MM.1S (cell line): Measurements from ENCODE around the gene TMEM119.
A peak's percentile ranks its signal among the peaks of the same experiment; 100 is the strongest.

Source experiments
- DNase-seq: peaks from one replicate; pipeline ENCODE4 v3.0.0-alpha.2; 2015
- H2AFZ ChIP-seq: fragments of 300-600 bp; sonication (generic); 2 replicates; pipeline ENCODE4 v1.6.0; 2016; ENCODE audit warnings: antibody characterized with exemption, low read length
- H3F3A ChIP-seq: fragments of 300-600 bp; sonication (generic); 2 replicates; pipeline ENCODE4 v1.6.1; 2016; ENCODE audit warnings: mild to moderate bottlenecking, antibody characterized with exemption, low read length, moderate library complexity, mixed read lengths; ENCODE audit not compliant: insufficient read depth
- H3K27ac ChIP-seq: fragments of 300-600 bp; sonication (generic); 2 replicates; pipeline ENCODE4 v1.5.1; 2016; ENCODE audit warnings: mild to moderate bottlenecking, low read length
- H3K27me3 ChIP-seq: fragments of 300-600 bp; sonication (generic); replicated peaks from 2 replicates; pipeline ENCODE4 v1.6.0; 2016; ENCODE audit warnings: low read length; ENCODE audit not compliant: insufficient read depth
- H3K36me3 ChIP-seq: fragments of 300-600 bp; sonication (generic); replicated peaks from 2 replicates; pipeline ENCODE4 v1.6.1; 2016; ENCODE audit warnings: mild to moderate bottlenecking, low read length, mixed read lengths; ENCODE audit not compliant: insufficient read depth
- H3K4me1 ChIP-seq: fragments of 300-600 bp; sonication (generic); 2 replicates; pipeline ENCODE4 v1.6.1; 2016; ENCODE audit warnings: low read length, mixed read lengths
- H3K4me2 ChIP-seq: fragments of 300-600 bp; sonication (generic); 2 replicates; pipeline ENCODE4 v1.6.0; 2016; ENCODE audit warnings: low read depth, low read length
- H3K4me3 ChIP-seq: fragments of 300-600 bp; sonication (generic); 2 replicates; pipeline ENCODE4 v1.5.1; 2016; ENCODE audit warnings: low read length, mixed read lengths
- H3K79me2 ChIP-seq: fragments of 300-600 bp; sonication (generic); 2 replicates; pipeline ENCODE4 v1.6.1; 2016; ENCODE audit warnings: mixed run types, low read length, mixed read lengths
- H3K9ac ChIP-seq: fragments of 300-600 bp; sonication (generic); 2 replicates; pipeline ENCODE4 v1.6.1; 2016; ENCODE audit warnings: low read length, mixed read lengths
- H3K9me2 ChIP-seq: fragments of 300-600 bp; sonication (generic); replicated peaks from 2 replicates; pipeline ENCODE4 v1.6.1; 2016; ENCODE audit warnings: mild to moderate bottlenecking, low read length, mixed read lengths; ENCODE audit not compliant: insufficient read depth
- H3K9me3 ChIP-seq: fragments of 300-600 bp; sonication (generic); replicated peaks from 2 replicates; pipeline ENCODE4 v1.6.1; 2016; ENCODE audit warnings: mild to moderate bottlenecking, low read length, mixed read lengths; ENCODE audit not compliant: insufficient read depth
- H4K20me1 ChIP-seq: fragments of 300-600 bp; sonication (generic); 2 replicates; pipeline ENCODE4 v1.6.1; 2016; ENCODE audit warnings: mild to moderate bottlenecking, low read length, moderate library complexity, mixed read lengths; ENCODE audit not compliant: insufficient read depth
- CTCF ChIP-seq: fragments of 300-600 bp; sonication (generic); IDR thresholded peaks from 2 replicates; pipeline ENCODE4 v1.5.1; 2016; ENCODE audit warnings: antibody characterized with exemption, low read length, mixed read lengths
- EZH2 ChIP-seq: fragments of 300-600 bp; sonication (generic); optimal IDR thresholded peaks from 2 replicates; pipeline ENCODE3; 2017; ENCODE audit warnings: low read depth, mild to moderate bottlenecking, antibody characterized with exemption, low read length, mixed read lengths
- EZH2phosphoT487 ChIP-seq: fragments of 300-600 bp; sonication (generic); IDR thresholded peaks from 2 replicates; pipeline ENCODE4 v1.6.1; 2018; ENCODE audit warnings: antibody characterized with exemption, low read length

TMEM119 gene

GRCh38 chr12:108642899-108643654, 45.2 kb upstream of the TMEM119 start:
- H3K27me3 ChIP-seq = no peaks in the 10 kb centered on the region
- DNase-seq = no peak
- peaks cover 64% of the 10 kb centered on the region for H3K79me2 ChIP-seq
- no peak overlapping the region for H3K4me3 ChIP-seq
- no peaks in the 10 kb centered on the region for H3K9me2 ChIP-seq
- H3K4me2 ChIP-seq = peak overlapping the region; percentile 0; the same call in 1 of the 2 replicates
- peaks cover 3% of the 10 kb centered on the region; the same call in 1 of the 2 replicates for H3K36me3 ChIP-seq
- no peak overlapping the region for H2AFZ ChIP-seq
- peaks cover 38% of the 10 kb centered on the region for H3F3A ChIP-seq
- H3K4me1 ChIP-seq = peaks cover 43% of the 10 kb centered on the region
- H4K20me1 ChIP-seq = no peaks in the 10 kb centered on the region
- H3K9me3 ChIP-seq = no peaks in the 10 kb centered on the region
- H3K9ac ChIP-seq = no peak overlapping the region
- TF ChIP-seq EZH2 (no peak), CTCF (no peak), EZH2phosphoT487 (no peak)
- peak overlapping the region; percentile 3; the same call in 1 of the 2 replicates for H3K27ac ChIP-seq

GRCh38 chr12:108642269-108642870, 44.5 kb upstream of the TMEM119 start:
- Histone ChIP-seq H3K4me3 (no peak overlapping the region), H3K9me2 (no peaks in the 10 kb centered on the region), H2AFZ (no peak overlapping the region), H3F3A (peaks cover 45% of the 10 kb centered on the region), H3K9me3 (no peaks in the 10 kb centered on the region), H3K36me3 (peaks cover 3% of the 10 kb centered on the region; the same call in 1 of the 2 replicates), H3K9ac (no peak overlapping the region), H3K27me3 (no peaks in the 10 kb centered on the region), H3K4me2 (no peak overlapping the region), H3K27ac (peak overlapping the region; percentile 76; the same call in 1 of the 2 replicates), H3K4me1 (peaks cover 50% of the 10 kb centered on the region), H4K20me1 (no peaks in the 10 kb centered on the region), H3K79me2 (peaks cover 68% of the 10 kb centered on the region)
- TF ChIP-seq CTCF = no peak
- no peak for TF ChIP-seq EZH2
- DNase-seq = no peak

- Histone ChIP-seq H2AFZ (no peak overlapping the region), H3K79me2 (peaks cover 73% of the 10 kb centered on the region), H3K4me3 (no peak overlapping the region), H3K36me3 (peaks cover 3% of the 10 kb centered on the region; the same call in 1 of the 2 replicates), H4K20me1 (no peaks in the 10 kb centered on the region), H3F3A (peaks cover 51% of the 10 kb centered on the region), H3K4me1 (peaks cover 55% of the 10 kb centered on the region), H3K4me2 (peak overlapping the region; percentile 52; the same call in 1 of the 2 replicates), H3K27me3 (no peaks in the 10 kb centered on the region), H3K27ac (peak overlapping the region; percentile 76), H3K9ac (peak overlapping the region; percentile 19; the same call in 1 of the 2 replicates), H3K9me3 (no peaks in the 10 kb centered on the region), H3K9me2 (no peaks in the 10 kb centered on the region)
- no peak for TF ChIP-seq EZH2
- no peak for TF ChIP-seq EZH2phosphoT487
- TF ChIP-seq CTCF = no peak
- DNase-seq = no peak
Observed at GRCh38 chr12:108641446-108642268, 43.8 kb upstream of the TMEM119 start.
